Colon (tissue), 2 donors: ENCODE data around the gene C3orf22.
"Not testable (repeated sequence)": the region's sequence is repeated elsewhere in the genome, so short reads cannot be mapped to it uniquely, and the experiment has no call there.

Experiments used
- FAIRE-seq: peaks from 2 replicates; lab custom pipeline; 2012; peaks lifted over from hg19 to GRCh38; lab: Jason Lieb, UNC
- donor health status: control.
- donor health status: control.

Gene C3orf22

GRCh38 chr3:126542340-126543241, 16.1 kb downstream of the C3orf22 start:
- no peak for FAIRE-seq

GRCh38 chr3:126541628-126542339, 16.9 kb downstream of the C3orf22 start:
- no peak for FAIRE-seq

- FAIRE-seq = no peak
These were observed 17.6 kb downstream of the C3orf22 start for GRCh38 chr3:126540951-126541627.

- no peak for FAIRE-seq
These were observed 18.3 kb downstream of the C3orf22 start for GRCh38 chr3:126540342-126540849.

- FAIRE-seq = no peak
These were observed 19.0 kb downstream of the C3orf22 start for GRCh38 chr3:126539558-126540250.

- no peak for FAIRE-seq
These were observed 19.8 kb downstream of the C3orf22 start for GRCh38 chr3:126538966-126539365.

- no peak for FAIRE-seq
These were observed 20.4 kb downstream of the C3orf22 start for GRCh38 chr3:126538316-126538715.

GRCh38 chr3:126537730-126538281, 20.9 kb downstream of the C3orf22 start:
- no peak for FAIRE-seq

- no peak for FAIRE-seq
These were observed 21.5 kb downstream of the C3orf22 start for GRCh38 chr3:126537116-126537729.

GRCh38 chr3:126536126-126536525, 22.6 kb downstream of the C3orf22 start:
- FAIRE-seq = no peak

- FAIRE-seq = no peak
These were observed 23.1 kb downstream of the C3orf22 start for GRCh38 chr3:126535636-126536035.

- FAIRE-seq = not testable (repeated sequence)
These were observed 24.0 kb downstream of the C3orf22 start for GRCh38 chr3:126534716-126535115.

GRCh38 chr3:126533506-126533905, 25.2 kb downstream of the C3orf22 start:
- no peak for FAIRE-seq

- no peak for FAIRE-seq
These were observed 27.7 kb downstream of the C3orf22 start for GRCh38 chr3:126531051-126531330.

GRCh38 chr3:126530171-126531050, 28.3 kb downstream of the C3orf22 start:
- FAIRE-seq = no peak

- FAIRE-seq = no peak
These were observed 29.1 kb downstream of the C3orf22 start for GRCh38 chr3:126529585-126530170.

GRCh38 chr3:126528800-126529541, 29.8 kb downstream of the C3orf22 start:
- no peak for FAIRE-seq

- FAIRE-seq = no peak
These were observed 30.3 kb downstream of the C3orf22 start for GRCh38 chr3:126528419-126528799.
